AML-193 (cell line): ENCODE results near the gene SEMA3A.
"Not testable (repeated sequence)": the region's sequence is repeated elsewhere in the genome, so short reads cannot be mapped to it uniquely, and the experiment has no call there.

Experiments
- DNase-seq, 2 experiments: peaks; one replicate each; lab custom pipeline; 2025; lab: John Stamatoyannopoulos, UW

The SEMA3A gene

GRCh38 chr7:84062489-84062901, 132.1 kb downstream of the SEMA3A start:
- DNase-seq, result not testable (repeated sequence)

DNA sequence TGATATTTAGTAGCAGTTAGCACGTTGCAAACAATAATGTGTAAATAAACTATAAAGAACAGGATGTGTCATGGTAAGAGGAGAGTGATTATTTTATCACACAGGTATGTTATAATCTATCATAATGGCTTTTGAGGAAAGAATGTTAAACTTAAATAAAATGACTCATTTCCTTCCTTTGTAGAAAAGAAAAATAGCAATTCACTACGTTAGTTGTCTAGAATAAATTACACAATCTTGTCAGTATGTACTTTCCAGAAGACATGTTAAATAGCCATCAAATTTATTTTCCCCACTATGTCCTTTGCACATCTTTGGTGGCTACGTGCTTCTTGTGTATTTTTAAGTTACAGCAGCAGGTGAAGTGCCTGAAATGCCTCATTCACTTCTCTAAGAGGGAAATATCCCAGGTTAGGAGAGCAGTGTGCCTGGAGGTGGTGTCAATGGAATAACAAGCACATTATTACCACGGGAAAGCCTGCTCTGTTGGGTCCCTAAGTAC, 133.8 kb downstream of the SEMA3A start:
- no peak for DNase-seq

DNA sequence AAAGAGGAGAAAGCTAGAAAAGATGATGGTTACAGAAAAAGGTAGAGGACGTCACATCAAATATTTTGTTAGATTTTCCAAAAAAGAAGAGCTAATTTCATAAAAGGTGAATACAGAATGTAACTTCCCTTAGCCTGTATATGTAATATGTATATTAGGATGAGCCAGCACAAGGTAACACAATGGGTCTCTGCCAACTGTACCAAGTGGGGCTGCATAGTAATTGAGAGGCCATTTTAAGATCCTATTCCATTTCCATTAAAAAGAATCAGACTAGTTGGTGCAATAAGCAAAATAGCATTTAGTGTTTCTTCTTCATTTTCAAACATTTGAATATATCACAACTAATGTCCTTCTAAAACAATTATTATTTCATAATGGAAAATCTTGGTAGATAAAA, 134.6 kb downstream of the SEMA3A start:
- no peak for DNase-seq

- no peak for DNase-seq
Observed at GRCh38 chr7:84058311-84059076, 136.1 kb downstream of the SEMA3A start.

DNA sequence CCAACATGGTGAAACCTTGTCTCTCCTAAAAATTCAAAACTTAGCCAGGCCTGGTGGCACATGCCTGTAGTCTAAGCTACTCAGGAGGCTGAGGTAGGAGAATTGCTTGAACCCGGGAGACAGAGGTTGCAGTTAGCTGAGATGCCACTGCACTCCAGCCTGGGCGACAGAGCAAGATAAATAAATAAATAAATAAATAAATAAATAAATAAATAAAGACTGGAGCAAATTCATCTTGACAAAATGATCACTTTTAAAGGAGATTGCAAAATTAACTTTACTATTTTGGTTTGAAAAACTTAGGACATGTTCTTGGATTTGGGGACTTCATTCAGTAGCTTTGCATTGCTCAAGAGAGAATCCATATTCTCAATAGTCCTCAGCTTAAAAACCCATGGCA, 137.0 kb downstream of the SEMA3A start:
- DNase-seq, result no peak

DNA sequence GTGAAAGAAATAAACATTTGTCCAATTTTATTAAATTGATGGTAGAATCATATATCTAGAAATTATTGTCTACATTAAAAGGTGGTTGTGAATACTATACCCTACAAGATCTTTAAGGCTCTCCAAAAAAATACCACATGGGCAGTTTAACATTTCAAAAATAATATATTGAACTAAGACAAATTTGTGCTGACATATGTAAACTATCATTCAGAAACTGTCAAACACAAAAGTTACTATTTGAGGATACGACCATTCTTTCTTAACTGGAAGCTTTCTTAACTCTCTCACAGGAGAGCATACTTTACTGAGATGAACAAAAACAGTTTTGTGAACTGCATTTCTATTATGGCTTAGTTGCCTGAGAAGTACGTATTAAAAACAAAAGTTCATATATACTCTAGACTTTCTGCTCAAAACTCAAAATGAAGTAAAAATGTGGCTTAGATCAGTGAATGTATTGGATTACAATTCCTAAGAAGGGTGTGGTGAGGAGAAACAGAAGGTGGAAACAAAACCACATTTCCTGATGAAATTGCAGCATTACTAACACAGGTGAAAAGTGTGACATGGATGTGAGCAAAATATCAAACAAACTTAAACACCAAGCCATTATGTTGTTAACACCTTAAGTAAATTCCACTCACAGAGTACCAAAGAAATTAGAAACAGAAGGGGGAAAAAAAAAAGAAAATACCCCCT, 138.5 kb downstream of the SEMA3A start:
- no peak for DNase-seq

DNA sequence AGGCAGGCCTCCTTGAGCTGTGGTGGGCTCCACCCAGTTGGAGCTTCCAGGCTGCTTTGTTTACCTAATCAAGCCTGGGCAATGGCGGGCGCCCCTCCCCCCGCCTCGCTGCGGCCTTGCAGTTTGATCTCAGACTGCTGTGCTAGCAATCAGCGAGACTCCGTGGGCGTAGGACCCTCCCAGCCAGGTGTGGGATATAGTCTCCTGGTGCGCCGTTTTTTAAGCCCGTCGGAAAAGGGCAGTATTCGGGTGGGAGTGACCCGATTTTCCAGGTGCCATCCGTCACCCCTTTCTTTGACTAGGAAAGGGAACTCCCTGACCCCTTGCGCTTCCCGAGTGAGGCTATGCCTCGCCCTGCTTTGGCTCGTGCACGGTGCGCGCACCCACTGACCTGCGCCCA, 139.4 kb downstream of the SEMA3A start:
- not testable (repeated sequence) for DNase-seq

- DNase-seq, result no peak
Observed at GRCh38 chr7:84049071-84049836, 145.3 kb downstream of the SEMA3A start.

- no peak for DNase-seq
Observed at GRCh38 chr7:84047085-84047484, 147.5 kb downstream of the SEMA3A start.

- DNase-seq, result no peak
Observed at GRCh38 chr7:84044834-84045233, 149.8 kb downstream of the SEMA3A start.

DNA sequence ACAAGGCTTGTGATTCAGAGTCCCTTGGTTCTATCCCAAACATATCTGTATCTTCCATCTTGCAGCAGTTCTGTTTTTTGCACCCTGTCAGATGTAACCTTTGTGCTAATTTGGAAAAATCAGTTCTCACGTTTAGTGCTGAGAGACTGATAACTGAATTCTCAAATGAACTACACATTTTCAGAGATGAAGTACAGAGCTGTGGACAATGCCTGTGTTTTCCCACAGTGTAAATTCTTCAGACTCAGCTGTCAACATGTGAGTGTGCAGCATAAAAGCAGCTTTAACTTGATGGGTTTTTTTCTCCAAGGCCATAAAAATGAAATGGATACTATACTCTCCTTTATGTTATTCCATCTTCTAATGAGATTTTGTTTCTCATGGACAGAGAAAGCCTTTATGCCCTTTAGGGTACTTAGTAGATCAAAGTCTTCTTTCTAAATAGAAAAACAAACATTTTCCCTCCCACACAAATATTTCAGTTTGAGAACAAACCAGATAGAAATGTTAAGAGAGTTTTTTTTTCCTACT, 150.9 kb downstream of the SEMA3A start:
- no peak for DNase-seq

DNA sequence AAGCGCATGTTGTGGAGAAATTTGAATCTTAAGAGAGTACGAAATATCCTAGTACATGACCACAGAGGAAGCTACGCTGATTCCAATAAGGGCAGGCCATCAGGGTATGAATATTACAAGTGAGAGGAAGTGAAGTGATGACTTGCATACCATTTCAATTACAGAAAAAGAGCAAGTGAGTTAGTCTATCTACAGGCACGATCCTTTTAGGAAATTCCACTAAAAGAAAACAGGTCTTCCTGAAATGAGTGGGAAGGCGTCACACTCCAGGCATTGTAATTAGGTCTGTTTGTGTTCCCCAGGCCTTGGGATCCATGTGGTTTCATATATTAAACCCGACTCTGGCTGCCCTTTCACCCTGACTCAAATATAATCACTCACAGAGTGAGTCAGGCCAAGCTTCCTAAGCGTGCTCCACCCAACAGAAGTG, 152.5 kb downstream of the SEMA3A start:
- DNase-seq, result no peak

DNA sequence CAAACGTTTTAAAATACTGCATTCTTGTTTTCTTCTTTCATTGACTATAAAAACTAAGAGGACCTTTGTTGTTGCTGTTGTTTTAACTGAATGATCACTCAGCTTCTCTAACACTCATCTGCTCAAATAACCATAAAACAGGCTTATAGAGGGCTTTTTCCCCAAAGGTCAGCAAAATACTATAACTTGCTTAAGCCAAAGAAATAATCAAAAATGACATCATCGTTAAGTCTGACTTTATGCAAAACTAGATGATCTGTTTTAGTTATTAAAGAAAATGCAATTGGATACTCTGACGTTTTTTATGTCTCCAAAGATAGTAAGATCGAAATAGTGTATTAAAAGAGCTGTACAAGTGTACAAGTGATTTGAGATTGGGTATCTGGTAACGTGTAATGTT, 152.9 kb downstream of the SEMA3A start:
- DNase-seq, result no peak

DNA sequence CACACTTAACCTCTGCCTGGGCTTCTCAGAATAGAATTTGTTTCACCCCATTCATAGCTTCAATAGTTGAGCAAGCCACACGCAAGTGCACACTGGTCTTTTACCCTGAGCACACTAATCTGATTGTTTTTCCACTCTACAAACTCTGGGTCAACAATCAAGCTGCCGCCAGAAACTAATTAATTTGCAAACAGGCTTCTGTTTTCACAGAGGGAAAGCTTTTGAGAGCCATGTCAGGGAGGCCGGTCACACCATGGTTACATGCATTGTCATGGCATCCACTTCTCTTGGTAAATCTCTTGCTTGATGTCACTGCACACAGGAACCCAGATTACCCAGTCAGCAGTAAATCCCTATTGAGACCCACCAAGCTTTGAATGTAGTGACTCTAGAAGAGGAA, 154.2 kb downstream of the SEMA3A start:
- no peak for DNase-seq

DNA sequence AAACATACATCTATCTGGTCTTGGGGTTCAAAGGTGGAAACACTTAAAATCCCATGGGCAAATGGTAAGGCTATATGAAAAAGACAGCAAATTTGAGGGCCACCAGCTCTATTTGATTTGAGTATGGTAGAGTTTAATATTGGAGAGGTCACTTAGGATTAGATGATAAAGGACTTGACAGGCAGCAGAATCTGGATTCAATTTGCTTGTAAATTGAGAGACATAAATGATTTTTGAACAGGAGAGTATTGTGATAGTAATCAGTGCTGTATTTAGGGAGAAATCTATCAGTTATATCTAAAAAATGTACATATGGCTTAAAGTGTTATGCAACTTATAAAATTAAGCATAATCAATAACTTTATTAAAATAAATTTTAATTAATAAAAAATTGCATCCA, 155.2 kb downstream of the SEMA3A start:
- no peak for DNase-seq

GRCh38 chr7:84027678-84028077, 166.9 kb downstream of the SEMA3A start:
- DNase-seq, result no peak

DNA sequence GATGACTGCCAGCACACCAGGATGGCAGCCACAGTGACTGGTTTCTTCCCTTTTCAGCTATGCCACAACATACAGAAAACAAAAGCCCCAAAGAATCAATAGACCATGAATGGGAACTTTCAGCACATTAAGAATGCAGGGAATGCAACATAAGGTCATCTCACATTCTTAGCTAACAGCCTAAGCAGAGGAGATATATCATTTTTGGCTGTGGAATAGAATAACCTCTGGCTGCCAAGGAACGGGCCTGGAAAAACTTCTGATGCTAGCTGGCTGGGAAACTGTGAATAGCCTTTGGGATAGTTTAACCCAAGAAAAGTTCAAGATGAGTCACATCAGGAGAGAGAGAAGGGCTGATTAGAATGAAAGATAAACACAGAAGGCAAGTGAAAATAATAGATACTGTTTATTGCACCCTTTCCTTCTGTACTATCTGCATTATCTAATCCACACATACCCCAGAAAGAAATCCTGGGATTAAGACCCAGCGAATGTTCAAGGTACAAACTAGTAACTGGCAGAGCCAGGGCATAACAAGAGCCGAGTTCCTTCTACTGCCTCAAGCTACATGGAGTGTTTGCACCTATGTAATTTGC, 169.2 kb downstream of the SEMA3A start:
- no peak for DNase-seq

DNA sequence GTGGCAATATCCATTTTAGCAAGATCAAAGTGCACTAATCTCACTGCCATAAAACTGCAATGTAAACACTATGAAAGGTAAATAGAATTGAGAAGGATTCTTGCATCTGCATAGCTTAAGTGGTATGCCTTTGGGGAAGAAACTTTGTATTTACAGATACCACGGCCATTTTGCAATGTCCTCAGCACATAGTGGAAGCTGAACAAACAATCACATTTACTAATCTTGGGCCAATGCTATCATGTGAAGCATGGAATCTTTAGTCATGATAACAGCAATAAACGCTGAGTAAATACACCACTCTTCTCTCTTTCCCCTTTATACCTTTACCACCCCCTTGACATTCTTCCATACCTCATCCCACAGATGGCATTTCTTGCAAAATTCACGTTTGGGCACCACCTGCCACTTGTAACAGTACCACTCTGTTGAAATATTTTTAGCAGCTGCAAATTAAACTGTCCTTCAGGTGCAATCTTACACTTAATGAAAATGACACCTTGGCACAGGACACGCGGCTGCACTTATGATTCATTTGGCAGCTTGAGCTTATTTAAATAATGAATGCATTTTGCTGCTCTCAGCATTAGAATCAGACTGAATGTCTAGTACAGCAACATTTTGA, 171.8 kb downstream of the SEMA3A start:
- no peak for DNase-seq

DNA sequence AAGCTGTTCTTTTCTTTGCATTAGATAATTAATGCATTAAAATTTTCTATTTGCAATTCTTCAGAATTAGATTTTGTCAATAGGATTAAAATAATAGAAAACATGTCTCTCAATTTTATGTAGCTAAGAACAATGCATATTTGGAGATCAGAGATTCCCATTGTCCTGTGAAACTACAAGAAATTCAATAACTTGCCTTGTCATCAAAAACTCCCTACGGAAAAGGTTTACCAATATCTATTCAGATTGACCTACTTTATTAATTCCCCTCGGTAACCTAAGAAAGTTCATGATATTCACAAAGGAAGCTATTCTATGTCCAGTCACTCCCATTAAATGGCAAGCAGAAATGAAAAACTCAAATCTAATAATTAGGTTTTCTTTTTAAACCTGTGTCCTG, 172.6 kb downstream of the SEMA3A start:
- DNase-seq, result no peak

- DNase-seq, result no peak
Observed at GRCh38 chr7:84021292-84021908, 173.2 kb downstream of the SEMA3A start.

- no peak for DNase-seq
Observed at GRCh38 chr7:84017651-84018050, 176.9 kb downstream of the SEMA3A start.
